Kidney tubule cell (primary cell): ENCODE results near the gene STK10.

ENCODE experiments used
- DNase-seq: peaks from one replicate; pipeline ENCODE4 v3.0.0-alpha.2; 2018; ENCODE audit warnings: low spot score

Gene STK10

DNA sequence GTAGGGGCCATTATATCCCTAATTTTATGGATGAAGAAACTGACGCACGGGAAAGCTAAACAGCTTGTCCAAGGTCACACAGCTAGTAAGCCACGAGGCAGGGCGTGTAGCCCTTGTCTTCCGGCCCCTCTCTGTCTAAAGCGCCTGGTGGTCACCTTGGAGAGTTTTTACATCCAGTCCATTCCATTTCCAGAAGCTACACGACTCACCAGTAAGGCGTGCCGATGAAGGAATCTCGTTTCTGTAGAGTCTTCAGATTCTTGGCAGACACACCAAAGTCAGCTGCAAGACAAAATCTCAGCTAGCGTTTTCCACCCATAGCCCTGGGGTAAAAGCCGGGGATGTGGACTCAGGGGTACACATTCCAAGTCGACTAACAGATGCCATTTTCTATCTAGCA, 80.5 kb downstream of the STK10 start:
- peak; percentile 63 for DNase-seq

DNA sequence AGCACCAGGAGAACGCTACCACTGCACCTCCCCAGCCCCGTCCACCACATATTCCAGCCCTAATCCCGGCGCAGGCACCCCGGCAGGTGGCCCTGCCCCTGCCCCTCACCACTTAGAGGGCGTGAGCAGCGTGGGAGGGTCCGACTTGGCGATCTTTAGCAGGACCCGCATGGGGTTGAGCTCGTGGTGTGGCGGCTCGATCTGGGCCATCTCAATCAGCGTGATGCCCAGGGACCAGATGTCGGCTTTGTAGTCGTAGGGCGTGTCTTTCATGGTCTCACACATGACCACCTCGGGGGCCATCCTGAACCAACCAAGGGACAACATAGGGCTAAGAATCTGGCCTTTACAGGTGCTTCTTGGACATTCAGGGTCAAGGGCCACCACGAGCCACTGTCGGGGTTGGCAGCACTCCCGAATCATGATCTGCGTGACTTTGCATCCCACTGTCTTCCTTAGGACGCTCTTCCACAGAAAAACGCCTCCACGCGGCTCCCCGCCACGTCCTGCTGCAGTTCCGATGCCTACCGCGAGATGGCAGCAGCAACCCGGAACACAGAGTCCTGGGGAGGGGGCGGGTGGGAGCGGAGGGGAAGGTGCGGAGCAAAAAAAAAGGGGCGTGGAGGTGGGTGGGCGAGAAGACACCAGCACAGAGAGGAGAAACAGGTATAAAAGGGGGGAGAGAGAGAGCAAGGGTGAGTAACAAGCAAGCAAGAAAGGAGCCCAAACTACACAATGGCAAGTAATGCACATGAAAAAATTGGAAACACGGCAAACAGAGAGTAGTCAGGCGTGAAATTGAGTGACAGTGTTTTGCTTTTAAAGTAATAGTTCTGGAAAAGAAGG, 81.3 kb downstream of the STK10 start:
- DNase-seq, result peak; percentile 45

DNA sequence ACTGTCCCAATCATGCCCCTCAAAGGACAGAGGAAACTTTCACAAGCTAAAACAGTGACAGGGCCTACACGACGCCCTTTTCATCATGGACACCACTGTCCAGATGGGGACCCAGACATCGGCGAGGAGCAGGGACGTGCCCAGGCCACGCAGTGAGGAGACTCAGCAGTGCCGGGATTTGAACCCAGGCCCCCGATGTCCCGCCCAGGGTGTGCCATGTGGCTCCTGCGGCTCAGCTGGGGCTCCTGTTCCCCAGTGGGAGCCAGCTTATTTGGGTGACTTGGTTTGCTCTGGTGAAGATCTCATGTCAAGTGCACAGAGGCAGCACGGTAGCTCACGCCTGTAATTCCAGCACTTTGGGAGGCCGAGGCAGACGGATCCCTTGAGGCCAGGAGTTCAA, 82.2 kb downstream of the STK10 start:
- DNase-seq, result no peak

DNA sequence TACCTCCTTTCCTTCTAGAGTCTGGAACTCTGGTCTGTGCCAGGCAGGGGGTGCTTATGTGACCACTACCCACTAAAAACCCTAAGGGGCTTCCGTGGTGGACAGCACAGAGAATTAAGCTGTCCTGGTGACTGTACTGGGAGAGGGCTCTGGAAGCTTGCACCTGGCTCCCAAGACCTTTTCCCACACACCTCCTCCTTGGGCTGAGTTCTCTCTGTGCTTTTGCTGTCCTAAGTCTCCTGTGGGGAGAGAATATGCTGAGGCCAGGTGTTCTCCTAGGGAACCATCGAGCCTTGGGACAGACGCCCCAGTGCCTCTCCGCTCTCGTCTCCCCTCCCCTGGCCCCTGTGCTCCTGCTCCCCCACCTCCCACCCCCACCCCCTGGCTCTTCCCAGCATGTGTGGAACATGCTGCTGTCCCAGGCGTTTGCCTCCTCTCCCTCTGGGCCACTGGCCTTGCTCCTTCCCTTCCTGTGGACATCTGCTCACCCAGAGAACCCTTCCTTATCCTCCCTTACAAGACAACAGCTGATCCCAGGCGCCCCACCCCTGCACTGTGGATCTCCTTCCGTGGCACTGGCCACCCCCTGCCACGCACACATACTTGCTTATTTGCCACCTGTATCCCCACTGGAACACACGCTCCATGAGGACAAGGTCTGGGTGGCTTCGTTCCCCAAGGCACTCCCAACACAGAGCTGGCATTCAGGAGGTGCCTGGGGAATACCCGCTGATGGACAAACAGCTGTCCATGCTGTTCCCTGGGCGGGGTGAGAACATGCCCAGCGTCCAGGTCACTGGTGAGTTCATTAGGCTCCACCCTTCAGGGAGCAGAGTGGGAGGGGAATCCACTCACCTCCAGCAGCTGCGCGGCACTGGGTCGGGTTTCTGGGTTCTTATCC, 83.0 kb downstream of the STK10 start:
- no peak for DNase-seq

GRCh38 chr5:172104021-172104420, 84.0 kb downstream of the STK10 start:
- no peak for DNase-seq

- peak; percentile 91 for DNase-seq
These were observed 85.0 kb downstream of the STK10 start for GRCh38 chr5:172102913-172103626.

GRCh38 chr5:172102218-172102870, 85.7 kb downstream of the STK10 start:
- DNase-seq, result no peak

DNA sequence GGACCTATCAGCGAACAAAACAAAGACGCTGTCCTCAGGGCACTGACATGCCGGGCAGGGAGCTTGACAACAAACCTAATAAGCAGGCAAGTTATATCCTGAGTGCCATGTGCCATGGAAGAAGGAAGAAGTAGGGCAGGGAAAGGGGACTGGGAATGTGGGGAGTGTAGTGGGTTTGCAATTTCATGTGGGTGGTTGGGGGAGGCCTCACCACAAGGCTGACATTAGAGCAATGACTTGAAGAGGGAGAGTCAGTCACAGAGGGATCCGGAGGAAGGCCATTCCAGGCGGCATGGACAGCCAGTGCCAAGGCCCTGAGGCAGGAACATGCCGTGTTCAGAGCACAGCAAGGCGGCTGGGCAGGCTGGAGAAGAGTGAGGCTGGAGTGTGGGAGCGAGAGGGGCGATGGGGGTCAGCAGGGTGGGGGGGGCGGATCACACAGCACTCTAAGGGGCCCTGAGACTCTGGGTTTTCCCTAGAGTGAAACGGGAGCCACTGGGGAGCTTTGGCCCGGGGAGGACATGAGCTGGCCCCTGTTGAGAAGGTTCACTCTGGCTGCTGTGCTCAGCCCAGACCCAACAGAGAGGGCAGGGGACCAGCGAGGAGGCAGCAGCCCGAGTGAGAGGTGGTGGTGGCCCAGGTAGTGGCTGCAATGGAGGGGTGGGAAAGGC, 86.3 kb downstream of the STK10 start:
- no peak for DNase-seq

GRCh38 chr5:172098883-172099282, 89.1 kb downstream of the STK10 start:
- DNase-seq, result no peak

- DNase-seq, result no peak
These were observed 90.0 kb downstream of the STK10 start for GRCh38 chr5:172098046-172098445.

- no peak for DNase-seq
These were observed 90.7 kb downstream of the STK10 start for GRCh38 chr5:172097356-172097755.

- no peak for DNase-seq
These were observed 91.7 kb downstream of the STK10 start for GRCh38 chr5:172096207-172096940.

DNA sequence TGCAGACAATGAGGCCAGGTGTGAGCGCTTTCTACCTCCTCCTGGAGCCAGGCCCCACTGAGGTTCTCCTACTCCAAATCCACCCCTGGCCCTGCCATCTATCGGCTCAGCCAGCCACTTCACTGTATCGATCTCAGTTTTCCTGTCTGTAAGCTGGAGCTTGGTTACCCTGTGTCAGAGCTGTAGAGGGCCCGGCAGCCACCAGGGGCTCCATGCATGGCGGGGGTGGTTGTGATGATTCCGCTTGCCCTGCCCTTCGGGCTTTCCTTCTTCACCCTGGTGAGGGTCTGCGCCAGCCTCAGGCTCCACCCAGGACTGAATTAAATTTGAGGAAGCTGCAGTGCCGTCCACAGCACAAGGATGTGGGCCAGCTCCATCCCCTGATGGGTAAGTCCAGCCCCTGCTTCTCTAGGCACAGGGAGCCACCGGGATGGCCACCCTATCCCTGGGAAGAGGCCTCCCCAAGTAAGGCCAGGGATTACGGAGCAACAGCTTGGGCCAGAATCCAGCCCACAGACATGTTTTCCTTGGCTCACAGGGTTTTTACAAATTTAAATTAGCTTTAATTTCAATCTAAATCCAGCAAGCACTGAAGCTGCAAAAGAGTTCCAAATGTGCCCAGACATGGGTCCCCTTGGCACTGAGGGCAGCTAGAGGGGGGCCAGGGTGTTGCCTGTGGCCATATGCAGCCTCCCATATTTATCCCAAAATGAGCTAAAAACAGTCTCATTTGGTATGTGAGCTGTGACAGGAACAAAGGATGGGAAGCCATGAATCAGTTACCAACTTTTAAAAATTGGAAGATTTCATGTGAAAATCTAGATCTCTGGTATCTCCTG, 92.4 kb downstream of the STK10 start:
- no peak for DNase-seq

DNA sequence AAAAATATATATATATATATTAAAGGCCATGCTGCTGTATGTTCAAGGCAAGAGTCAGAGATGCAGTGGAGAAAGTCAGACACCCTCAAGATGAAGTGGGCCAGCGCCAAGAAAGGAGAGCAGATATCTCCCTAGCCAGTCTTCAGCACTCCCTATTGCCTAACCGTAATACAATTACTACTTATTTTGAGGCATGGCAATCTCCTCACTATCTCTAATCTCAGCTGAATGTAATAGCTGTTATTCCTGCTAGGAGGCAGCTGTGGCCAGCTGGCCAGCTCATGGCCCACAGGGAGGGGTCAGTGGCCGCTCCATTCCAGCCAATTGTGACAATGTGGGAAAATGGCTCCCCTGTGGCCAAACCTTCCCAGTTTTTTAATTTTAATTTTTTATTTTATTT, 94.1 kb downstream of the STK10 start:
- no peak for DNase-seq

DNA sequence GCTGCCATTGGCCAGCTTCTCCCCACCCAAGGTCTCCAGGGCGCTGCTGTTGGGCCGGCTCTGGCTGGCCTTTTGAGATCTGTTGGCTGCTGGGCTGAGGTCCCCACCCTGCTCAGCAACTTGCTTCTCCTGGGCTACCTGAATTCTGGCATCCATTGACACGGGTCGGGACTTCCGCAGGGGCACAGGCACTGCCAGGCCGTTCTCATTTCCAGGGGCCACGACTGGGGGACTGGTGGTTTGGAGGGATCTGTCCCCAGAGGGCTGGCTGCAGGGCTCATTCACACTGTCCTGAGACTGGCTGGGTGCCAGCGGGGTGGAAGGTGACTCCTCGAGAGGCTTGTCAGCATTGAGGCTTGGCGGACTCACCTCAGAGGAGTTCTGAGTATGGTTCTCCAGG, 94.5 kb downstream of the STK10 start:
- no peak for DNase-seq

- DNase-seq, result no peak
These were observed 95.9 kb downstream of the STK10 start for GRCh38 chr5:172091956-172092732.

GRCh38 chr5:172090976-172091547, 97.0 kb downstream of the STK10 start:
- no peak for DNase-seq

- DNase-seq, result no peak
These were observed 98.5 kb downstream of the STK10 start for GRCh38 chr5:172089298-172090117.
